GM18951 (cell line): Measurements from ENCODE around the gene NELL1.

Source experiments
- POLR2A ChIP-seq: IDR thresholded peaks from 4 replicates; pipeline ENCODE4 v1.6.1; 2011; ENCODE audit warnings: mild to moderate bottlenecking; ENCODE audit not compliant: insufficient read length, insufficient read depth; ENCODE audit errors: extremely low read depth
- in situ Hi-C: fragments of 300-500 bp; cut with MboI; formaldehyde crosslinking; loops from one replicate; pipeline ENCODE4 v1.12.0; 2022; ENCODE audit warnings: low sequenced_read_pairs, mixed read lengths, inconsistent platforms; ENCODE audit not compliant: unreplicated experiment

Gene NELL1

DNA sequence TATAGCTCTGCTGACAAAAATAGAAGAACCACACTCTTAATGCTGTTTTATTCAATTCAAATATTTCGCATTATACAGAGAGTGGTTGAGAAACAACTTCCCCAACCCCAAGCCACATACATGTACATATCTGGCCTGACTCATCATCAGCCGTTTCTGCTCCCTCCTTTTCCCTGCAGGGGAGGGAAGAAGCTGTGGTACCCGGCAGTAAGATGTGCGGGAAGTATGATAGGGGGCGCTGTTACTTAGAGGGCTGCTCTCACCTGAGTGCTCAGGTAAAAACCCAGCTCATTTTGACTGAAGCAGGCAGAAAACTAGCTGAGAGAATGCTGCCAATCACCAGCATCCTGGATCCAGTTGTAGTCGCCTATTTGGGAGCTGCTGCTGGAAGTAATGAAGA lies 85.5 kb downstream of the NELL1 start:
- in situ Hi-C loops: no loop called here
- TF ChIP-seq POLR2A: no peak

DNA sequence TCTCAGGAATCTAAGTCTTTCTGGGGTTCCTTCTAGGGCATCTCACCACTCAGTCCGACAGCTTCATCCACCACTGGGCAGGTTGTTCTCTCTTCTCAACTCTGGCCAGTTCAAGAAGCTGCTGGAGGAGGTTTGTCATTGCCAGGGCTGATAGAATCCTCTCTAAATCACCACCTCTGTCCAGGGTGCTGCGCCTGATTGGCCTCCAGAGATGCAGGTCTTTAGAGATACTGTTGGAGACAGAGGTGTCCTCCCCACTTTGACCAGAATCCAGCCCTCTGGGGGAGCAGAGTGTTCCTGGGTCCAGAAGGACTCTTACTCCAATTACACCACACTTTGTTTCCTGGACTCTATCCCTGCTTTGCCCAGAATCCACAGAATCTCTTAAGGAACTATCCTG lies 90.2 kb downstream of the NELL1 start:
- no peak for TF ChIP-seq POLR2A
- in situ Hi-C loops: no loop called here

- TF ChIP-seq POLR2A: no peak
- in situ Hi-C loops: no loop called here
Measured at GRCh38 chr11:20760811-20761210, 91.4 kb downstream of the NELL1 start.

GRCh38 chr11:20762116-20762844 lies 92.9 kb downstream of the NELL1 start:
- no peak for TF ChIP-seq POLR2A
- in situ Hi-C loops: no loop called here

DNA sequence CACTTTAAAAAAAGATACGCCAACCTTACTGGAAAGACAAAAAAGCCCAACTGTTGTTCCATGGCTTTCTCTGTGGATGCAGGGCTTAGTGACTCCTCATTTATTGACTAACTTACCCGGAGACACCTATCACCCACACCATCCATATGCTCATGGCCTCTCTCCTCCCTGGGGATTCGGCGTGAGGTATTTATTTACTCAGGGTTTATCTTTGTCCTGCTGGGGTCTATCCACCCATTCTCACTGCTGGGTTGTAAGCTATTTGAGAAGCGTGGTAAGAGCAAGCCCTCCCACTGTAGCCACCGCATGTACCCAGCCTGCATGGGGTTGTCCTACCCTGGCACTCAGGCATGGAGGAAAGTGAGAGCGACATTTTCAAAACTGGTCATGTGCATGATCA lies 93.6 kb downstream of the NELL1 start:
- no peak for TF ChIP-seq POLR2A
- in situ Hi-C loops: no loop called here

- TF ChIP-seq POLR2A: no peak
- in situ Hi-C loops: no loop called here
Measured at GRCh38 chr11:20770414-20770946, 101.1 kb downstream of the NELL1 start.

- in situ Hi-C loops: no loop called here
- no peak for TF ChIP-seq POLR2A
Measured at GRCh38 chr11:20771026-20771425, 101.6 kb downstream of the NELL1 start.

- no peak for TF ChIP-seq POLR2A
- in situ Hi-C loops: no loop called here
Measured at GRCh38 chr11:20771681-20772080, 102.3 kb downstream of the NELL1 start.

DNA sequence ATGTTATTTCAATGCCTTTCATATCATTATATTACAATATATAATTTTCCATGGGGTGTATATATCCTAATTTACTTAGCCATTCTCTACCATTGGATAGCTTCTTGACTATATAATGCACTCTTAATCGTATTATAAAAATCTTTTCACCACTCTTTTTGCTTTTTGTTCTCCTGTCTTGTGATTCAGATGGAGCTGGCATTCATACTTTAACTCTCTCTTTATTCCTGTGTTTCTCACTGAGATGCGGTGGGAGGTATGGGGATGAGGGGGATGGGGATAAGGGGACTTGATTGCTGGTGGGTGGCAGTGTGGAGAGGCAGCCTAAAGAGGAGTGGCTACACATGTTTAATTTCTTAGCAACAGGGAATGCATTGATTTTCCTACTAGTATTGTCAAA lies 105.9 kb downstream of the NELL1 start:
- in situ Hi-C loops: no loop called here

GRCh38 chr11:20782775-20783174 lies 113.4 kb downstream of the NELL1 start:
- TF ChIP-seq POLR2A: no peak
- in situ Hi-C loops: no loop called here

More for the DNA sequence above, 105.9 kb downstream of the NELL1 start:
- no peak for TF ChIP-seq POLR2A

DNA sequence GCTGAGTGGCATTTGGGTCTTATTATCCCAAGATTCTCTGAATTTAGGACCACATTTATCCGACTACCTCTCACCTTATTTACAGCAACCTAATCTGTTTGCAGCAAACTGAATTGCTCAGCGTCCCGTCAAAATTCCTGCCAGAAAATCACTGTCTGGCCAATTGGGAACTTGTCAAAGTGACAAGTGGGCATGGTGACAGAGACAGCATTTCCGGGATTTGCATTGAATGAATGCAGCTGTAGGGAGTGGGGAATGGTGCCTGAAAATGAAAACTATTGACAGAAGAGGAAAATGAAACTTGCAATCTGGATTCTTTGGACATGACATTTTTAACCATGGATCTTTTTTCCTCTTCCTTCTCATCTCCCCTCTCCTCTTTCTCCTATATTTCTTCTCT lies 113.8 kb downstream of the NELL1 start:
- TF ChIP-seq POLR2A: no peak
- in situ Hi-C loops: no loop called here

DNA sequence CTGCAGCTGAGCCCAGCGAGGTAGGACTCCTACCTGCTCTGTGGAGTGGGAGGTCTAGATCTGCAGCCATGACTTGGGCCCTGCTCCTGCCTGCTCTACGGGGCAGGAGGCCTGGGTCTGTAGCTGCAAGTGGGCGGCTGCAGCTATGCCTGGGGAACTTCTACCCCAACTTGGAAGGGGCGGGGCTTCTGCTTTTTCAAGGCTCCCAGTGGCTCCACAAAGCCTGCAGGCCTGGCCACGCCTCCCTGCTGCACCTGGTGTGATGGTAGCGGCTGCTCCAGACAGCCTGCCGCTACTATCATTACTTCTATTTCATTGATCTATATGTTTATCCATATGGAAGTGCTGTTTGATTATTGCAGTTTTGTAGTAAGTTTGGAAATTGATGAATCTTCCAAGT lies 121.2 kb downstream of the NELL1 start:
- no peak for TF ChIP-seq POLR2A
- in situ Hi-C loops: no loop called here

GRCh38 chr11:20795005-20795404 lies 125.6 kb downstream of the NELL1 start:
- no peak for TF ChIP-seq POLR2A
- in situ Hi-C loops: no loop called here

DNA sequence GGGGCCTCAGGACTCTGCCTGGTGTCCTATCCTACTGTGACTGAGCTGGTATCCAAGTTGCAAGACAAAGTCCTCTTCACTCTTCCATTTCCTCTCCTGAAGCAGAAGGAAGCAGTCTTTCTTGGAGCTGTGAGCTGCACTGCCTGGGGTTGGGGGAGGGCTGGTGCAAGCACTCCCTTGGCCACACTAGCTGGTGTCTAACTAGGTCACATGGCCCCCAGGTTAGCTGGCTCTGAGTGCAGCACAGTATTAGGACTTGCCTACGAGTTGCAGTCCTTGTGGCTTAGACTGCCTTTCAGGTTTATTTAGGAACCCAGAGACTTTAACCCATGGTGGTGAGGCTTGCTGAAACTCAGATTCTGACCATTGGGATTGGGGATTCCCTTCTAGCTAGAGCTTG lies 138.9 kb downstream of the NELL1 start:
- no peak for TF ChIP-seq POLR2A
- in situ Hi-C loops: no loop called here
